ENCODE results near the gene PTPRG. TPM values are rescaled to one million over a fixed set of nuclear protein-coding genes. Genes with fewer than 3 reads are reported as not detected.

The PTPRG gene
- total and polyA plus RNA-seq, 4 donors = 3.6 to 35.6 (median 8.1) TPM

GRCh38 chr3:61868499-61868898 is 307.1 kb downstream of the PTPRG start:
- H3K27me3 ChIP-seq (ENCODE audit: control insufficient read depth in 4 of 4, insufficient read depth in 4 of 4, low read length in 3 of 4) = no peaks in the 10 kb centered on the region
- 95% methylated on average over 1 of the region's 1 CpG for WGBS
- no peaks in the 10 kb centered on the region for H3K9me3 ChIP-seq (ENCODE audit: control insufficient read depth in 4 of 4, low read length in 3 of 4)
- no peaks in the 10 kb centered on the region for H3K36me3 ChIP-seq (ENCODE audit: control insufficient read depth in 4 of 4, insufficient read depth in 3 of 4, low read depth in 1 of 4, low read length in 3 of 4)
- H3K4me3 ChIP-seq (ENCODE audit: low read depth in 1 of 3, low read length in 3 of 3) = no peak overlapping the region
- DNase-seq (ENCODE audit: low spot score) = no peak
- H3K4me1 ChIP-seq (ENCODE audit: control insufficient read depth in 4 of 4, insufficient read depth in 4 of 4, low read length in 3 of 4) = peaks cover 0 to 4% (median 0%) of the 10 kb centered on the region in 4 donors
- no peak overlapping the region for H3K9ac ChIP-seq (ENCODE audit: low read depth in 1 of 2, low read length in 2 of 2)
- TF ChIP-seq ATF3 (IDR thresholded peaks at IDR 0.05) (no peak), NR2F2 (IDR thresholded peaks at IDR 0.05) (no peak), MAX (IDR thresholded peaks at IDR 0.05) (no peak), FOXA1 (IDR thresholded peaks at IDR 0.05) (no peak), RAD21 (IDR thresholded peaks at IDR 0.05) (no peak), SP1 (IDR thresholded peaks at IDR 0.05) (no peak), HNF4A (conservative IDR thresholded peaks at IDR 0.05) (no peak), YY1 (IDR thresholded peaks at IDR 0.05) (no peak), CTCF (IDR thresholded peaks at IDR 0.05; ENCODE audit: low read depth, low read length, missing input control) (no peak), HNF4G (IDR thresholded peaks at IDR 0.05) (no peak), TAF1 (conservative IDR thresholded peaks at IDR 0.05) (no peak), ZBTB33 (IDR thresholded peaks at IDR 0.05) (no peak), EGR1 (IDR thresholded peaks at IDR 0.05; ENCODE audit: low read depth in 2 of 2) (no peak), GABPA (IDR thresholded peaks at IDR 0.05 in 1 of 2, conservative IDR thresholded peaks at IDR 0.05 in 1 of 2) (no peak), FOXA2 (IDR thresholded peaks at IDR 0.05) (no peak), JUND (IDR thresholded peaks at IDR 0.05) (no peak), REST (IDR thresholded peaks at IDR 0.05) (no peak)
- H3K27ac ChIP-seq (ENCODE audit: low read depth in 1 of 2, low read length in 2 of 2) = no peak overlapping the region

GRCh38 chr3:61869371-61869770 is 308.0 kb downstream of the PTPRG start:
- peaks cover 0 to 11% (median 8%) of the 10 kb centered on the region in 4 donors for H3K4me1 ChIP-seq (ENCODE audit: control insufficient read depth in 4 of 4, insufficient read depth in 4 of 4, low read length in 3 of 4)
- DNase-seq (ENCODE audit: low spot score) = no peak
- H3K4me3 ChIP-seq (ENCODE audit: low read depth in 1 of 3, low read length in 3 of 3) = no peak overlapping the region
- no peak overlapping the region for H3K27ac ChIP-seq (ENCODE audit: low read depth in 1 of 2, low read length in 2 of 2)
- no peaks in the 10 kb centered on the region for H3K27me3 ChIP-seq (ENCODE audit: control insufficient read depth in 4 of 4, insufficient read depth in 4 of 4, low read length in 3 of 4)
- no peaks in the 10 kb centered on the region for H3K36me3 ChIP-seq (ENCODE audit: control insufficient read depth in 4 of 4, insufficient read depth in 3 of 4, low read depth in 1 of 4, low read length in 3 of 4)
- no peaks in the 10 kb centered on the region for H3K9me3 ChIP-seq (ENCODE audit: control insufficient read depth in 4 of 4, low read length in 3 of 4)
- TF ChIP-seq RAD21 (IDR thresholded peaks at IDR 0.05) = no peak
- no peak for TF ChIP-seq HNF4G (IDR thresholded peaks at IDR 0.05)
- no peak for TF ChIP-seq ZBTB33 (IDR thresholded peaks at IDR 0.05)
- TF ChIP-seq REST (IDR thresholded peaks at IDR 0.05) = no peak
- no peak for TF ChIP-seq EGR1 (IDR thresholded peaks at IDR 0.05; ENCODE audit: low read depth in 2 of 2)
- no peak for TF ChIP-seq SP1 (IDR thresholded peaks at IDR 0.05)
- H3K9ac ChIP-seq (ENCODE audit: low read depth in 1 of 2, low read length in 2 of 2) = no peak overlapping the region
- 81% methylated on average over 6 of the region's 6 CpGs for WGBS

Data from liver (tissue), 9 donors.